Measurements from ENCODE around the gene FRMD1. TPM values are rescaled to one million over a fixed set of nuclear protein-coding genes. Genes with fewer than 3 reads are reported as not detected.

Gene FRMD1
- total RNA-seq, 1 donor from 2014 or later: 0.09 TPM

- DNase-seq: no peak
- Histone ChIP-seq H3K36me3 (no peaks in the 10 kb centered on the region), H3K9me3 (no peaks in the 10 kb centered on the region), H3K27me3 (no peaks in the 10 kb centered on the region), H3K27ac (no peak overlapping the region), H3K4me1 (no peaks in the 10 kb centered on the region), H3K4me3 (no peak overlapping the region)
- no peak for ATAC-seq
- no peak for TF ChIP-seq CTCF (IDR thresholded peaks at IDR 0.05)
- intact Hi-C loops (cut with DNase I): loop anchor here (10.0 kb wide), 1 partner anchor 660 kb away; no protein-coding TSS in a partner anchor
These were observed 24.0 kb downstream of the FRMD1 start for GRCh38 chr6:168054765-168055560.

- ATAC-seq: no peak
- H3K36me3 ChIP-seq: no peaks in the 10 kb centered on the region
- no peak for TF ChIP-seq CTCF (IDR thresholded peaks at IDR 0.05)
- no peak overlapping the region for H3K4me3 ChIP-seq
- no peaks in the 10 kb centered on the region for H3K4me1 ChIP-seq
- intact Hi-C loops (cut with DNase I): loop anchor here (10.0 kb wide), 1 partner anchor 659 kb away; no protein-coding TSS in a partner anchor
- no peaks in the 10 kb centered on the region for H3K27me3 ChIP-seq
- no peaks in the 10 kb centered on the region for H3K9me3 ChIP-seq
- H3K27ac ChIP-seq: no peak overlapping the region
- no peak for DNase-seq
These were observed 25.0 kb downstream of the FRMD1 start for GRCh38 chr6:168053957-168054471.

GRCh38 chr6:168053086-168053956 is 25.7 kb downstream of the FRMD1 start:
- ATAC-seq (no peak), DNase-seq (no peak)
- intact Hi-C loops (cut with DNase I): loop anchor here (10.0 kb wide), 1 partner anchor 659 kb away; no protein-coding TSS in a partner anchor

GRCh38 chr6:168052291-168052891 is 26.6 kb downstream of the FRMD1 start:
- DNase-seq: no peak
- Histone ChIP-seq H3K27ac (no peak overlapping the region), H3K9me3 (no peaks in the 10 kb centered on the region), H3K4me3 (no peak overlapping the region), H3K36me3 (no peaks in the 10 kb centered on the region), H3K4me1 (no peaks in the 10 kb centered on the region), H3K27me3 (no peaks in the 10 kb centered on the region)
- no peak for ATAC-seq
- no peak for TF ChIP-seq CTCF (IDR thresholded peaks at IDR 0.05)
- intact Hi-C loops (cut with DNase I): loop anchor here (10.0 kb wide), 1 partner anchor 658 kb away; no protein-coding TSS in a partner anchor

More at GRCh38 chr6:168053086-168053956, 25.7 kb downstream of the FRMD1 start:
- Histone ChIP-seq H3K4me1 (no peaks in the 10 kb centered on the region), H3K9me3 (no peaks in the 10 kb centered on the region), H3K36me3 (no peaks in the 10 kb centered on the region), H3K4me3 (no peak overlapping the region), H3K27ac (no peak overlapping the region), H3K27me3 (no peaks in the 10 kb centered on the region)
- TF ChIP-seq CTCF (IDR thresholded peaks at IDR 0.05): no peak

- DNase-seq (no peak), ATAC-seq (no peak)
- no peak overlapping the region for H3K4me3 ChIP-seq
- intact Hi-C loops (cut with DNase I): loop anchor here (10.0 kb wide), 1 partner anchor 657 kb away; no protein-coding TSS in a partner anchor
- no peaks in the 10 kb centered on the region for H3K27me3 ChIP-seq
- H3K4me1 ChIP-seq: no peaks in the 10 kb centered on the region
- no peak for TF ChIP-seq CTCF (IDR thresholded peaks at IDR 0.05)
- no peak overlapping the region for H3K27ac ChIP-seq
- H3K36me3 ChIP-seq: no peaks in the 10 kb centered on the region
- H3K9me3 ChIP-seq: no peaks in the 10 kb centered on the region
These were observed 27.4 kb downstream of the FRMD1 start for GRCh38 chr6:168051648-168052047.

All from upper lobe of right lung (tissue), 1 donor.